Progenitor cell of endocrine pancreas (in vitro differentiated cells): ENCODE measurements around the gene SMOC2. TPM values are rescaled to one million over a fixed set of nuclear protein-coding genes. Genes with fewer than 3 reads are reported as not detected.
A peak's percentile ranks its signal among the peaks of the same experiment; 100 is the strongest.

Experiments
- DNase-seq: peaks from one replicate; pipeline ENCODE4 v3.0.0; 2021; ENCODE audit warnings: low spot score; ENCODE audit not compliant: unreplicated experiment
- H3K27ac Mint-ChIP-seq: 2 replicates; pipeline ENCODE4 v1.8.0; 2021; ENCODE audit warnings: mild to moderate bottlenecking, moderate library complexity, mixed read lengths
- H3K27me3 Mint-ChIP-seq: 2 replicates; pipeline ENCODE4 v1.8.0; 2021; ENCODE audit warnings: mixed read lengths
- H3K36me3 Mint-ChIP-seq: 2 replicates; pipeline ENCODE4 v1.8.0; 2022; ENCODE audit warnings: mixed read lengths; ENCODE audit not compliant: insufficient read depth
- H3K4me1 Mint-ChIP-seq: 2 replicates; pipeline ENCODE4 v1.8.0; 2021; ENCODE audit warnings: low read depth, mixed read lengths
- H3K4me3 Mint-ChIP-seq: 2 replicates; pipeline ENCODE4 v1.8.0; 2021; ENCODE audit warnings: low read depth, mild to moderate bottlenecking, moderate library complexity, mixed read lengths
- H3K9me3 Mint-ChIP-seq: 2 replicates; pipeline ENCODE4 v1.8.0; 2021; ENCODE audit warnings: low read depth, mixed read lengths
- total RNA-seq: library from RNA; stranded (reverse); gene quantifications from 2 replicates; pipeline ENCODE4 v1.2.1, GENCODE V29; 2021
- TF ChIP-seq, protein P1 (sequence below): fragments of 200-600 bp; sonication (generic); IDR thresholded peaks from one replicate; pipeline ENCODE4 v1.5.0; 2021; ENCODE audit warnings: antibody characterized with exemption, mild to moderate bottlenecking; ENCODE audit not compliant: unreplicated experiment

Gene SMOC2
- total RNA-seq, 1 donor from 2014 or later = 5.9 TPM

DNA sequence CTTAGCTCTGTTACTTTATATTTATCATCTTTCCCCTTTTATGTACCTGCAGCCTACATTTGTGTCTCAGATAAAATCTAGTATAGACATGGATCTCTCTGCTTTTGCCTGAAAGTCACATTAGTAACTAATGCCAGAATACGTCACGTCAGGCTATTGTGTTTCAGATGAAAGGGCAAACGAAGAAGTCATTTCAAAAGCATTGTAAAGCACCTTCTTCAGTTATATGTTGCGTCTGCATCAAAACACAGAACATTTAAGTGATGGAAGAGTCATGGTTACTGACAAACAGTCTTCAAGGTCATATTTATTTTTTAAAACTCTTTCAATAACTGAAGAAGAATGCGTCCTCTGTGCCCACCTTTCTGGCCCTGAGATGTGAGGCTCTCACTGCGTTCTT lies 119.1 kb downstream of the SMOC2 start:
- H3K36me3 Mint-ChIP-seq = no peaks in the 10 kb centered on the region
- no peak overlapping the region for H3K27ac Mint-ChIP-seq
- peaks cover 17% of the 10 kb centered on the region for H3K4me1 Mint-ChIP-seq
- DNase-seq = no peak
- TF ChIP-seq, protein P1, sequence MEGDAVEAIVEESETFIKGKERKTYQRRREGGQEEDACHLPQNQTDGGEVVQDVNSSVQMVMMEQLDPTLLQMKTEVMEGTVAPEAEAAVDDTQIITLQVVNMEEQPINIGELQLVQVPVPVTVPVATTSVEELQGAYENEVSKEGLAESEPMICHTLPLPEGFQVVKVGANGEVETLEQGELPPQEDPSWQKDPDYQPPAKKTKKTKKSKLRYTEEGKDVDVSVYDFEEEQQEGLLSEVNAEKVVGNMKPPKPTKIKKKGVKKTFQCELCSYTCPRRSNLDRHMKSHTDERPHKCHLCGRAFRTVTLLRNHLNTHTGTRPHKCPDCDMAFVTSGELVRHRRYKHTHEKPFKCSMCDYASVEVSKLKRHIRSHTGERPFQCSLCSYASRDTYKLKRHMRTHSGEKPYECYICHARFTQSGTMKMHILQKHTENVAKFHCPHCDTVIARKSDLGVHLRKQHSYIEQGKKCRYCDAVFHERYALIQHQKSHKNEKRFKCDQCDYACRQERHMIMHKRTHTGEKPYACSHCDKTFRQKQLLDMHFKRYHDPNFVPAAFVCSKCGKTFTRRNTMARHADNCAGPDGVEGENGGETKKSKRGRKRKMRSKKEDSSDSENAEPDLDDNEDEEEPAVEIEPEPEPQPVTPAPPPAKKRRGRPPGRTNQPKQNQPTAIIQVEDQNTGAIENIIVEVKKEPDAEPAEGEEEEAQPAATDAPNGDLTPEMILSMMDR = no peak
- H3K4me3 Mint-ChIP-seq = no peak overlapping the region
- no peaks in the 10 kb centered on the region for H3K9me3 Mint-ChIP-seq
- H3K27me3 Mint-ChIP-seq = peaks cover 14% of the 10 kb centered on the region

DNA sequence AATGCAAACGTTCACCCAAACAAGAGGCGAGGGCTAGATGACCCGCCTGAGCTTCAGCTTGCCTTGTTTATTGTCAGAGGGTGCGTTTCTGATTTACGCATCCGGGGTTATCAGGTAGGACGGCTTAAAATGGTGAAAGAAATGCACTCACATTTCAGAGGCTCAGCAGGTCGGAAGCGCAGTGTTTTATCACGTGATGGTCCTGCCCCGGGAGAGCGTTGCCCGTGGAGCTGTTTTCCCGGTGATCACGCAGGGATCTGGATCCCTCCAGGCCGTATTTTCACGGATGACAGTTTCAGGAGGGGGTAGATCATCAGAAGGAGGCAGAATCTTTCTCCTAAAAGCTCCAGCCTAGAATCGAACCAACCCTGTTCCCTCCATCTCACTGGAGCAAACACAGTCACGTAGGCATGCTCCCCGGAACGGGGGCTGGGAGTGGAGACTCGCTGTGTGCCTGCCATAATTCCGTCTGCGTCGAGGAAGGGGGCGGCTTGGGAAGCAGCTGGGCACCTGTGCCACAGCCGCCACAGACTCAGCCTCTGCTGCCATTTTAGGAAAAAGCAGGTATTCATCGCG lies 121.7 kb downstream of the SMOC2 start:
- Mint-ChIP-seq H3K27ac (no peak overlapping the region), H3K4me1 (peaks cover 17% of the 10 kb centered on the region), H3K36me3 (no peaks in the 10 kb centered on the region), H3K4me3 (no peak overlapping the region), H3K27me3 (peaks cover 14% of the 10 kb centered on the region), H3K9me3 (no peaks in the 10 kb centered on the region)
- no peak for DNase-seq
- TF ChIP-seq, protein P1 = no peak

DNA sequence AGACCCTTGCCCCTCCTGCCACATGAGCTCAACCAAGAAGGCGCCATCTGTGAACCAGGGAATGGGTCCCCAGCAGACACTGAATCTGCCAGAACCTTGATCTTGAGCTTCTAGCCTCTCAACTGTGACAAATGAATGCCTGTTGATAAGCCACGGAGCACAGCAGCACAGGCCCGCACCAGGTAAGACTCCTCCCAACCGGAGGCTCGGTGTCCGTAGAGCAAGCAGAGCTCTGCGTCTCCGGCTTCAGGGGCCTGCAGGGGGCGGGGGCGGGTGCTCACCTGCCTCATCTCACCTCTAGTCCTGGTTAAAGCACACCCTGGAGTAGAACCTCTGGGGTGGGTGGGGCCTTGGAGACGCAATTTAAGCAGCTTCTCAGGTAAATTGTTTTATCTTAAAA lies 122.7 kb downstream of the SMOC2 start:
- TF ChIP-seq, protein P1 = peak; percentile 23
- no peak for DNase-seq
- Mint-ChIP-seq H3K4me1 (peaks cover 18% of the 10 kb centered on the region), H3K27ac (no peak overlapping the region), H3K27me3 (peaks cover 17% of the 10 kb centered on the region), H3K36me3 (no peaks in the 10 kb centered on the region), H3K4me3 (no peak overlapping the region), H3K9me3 (no peaks in the 10 kb centered on the region)

DNA sequence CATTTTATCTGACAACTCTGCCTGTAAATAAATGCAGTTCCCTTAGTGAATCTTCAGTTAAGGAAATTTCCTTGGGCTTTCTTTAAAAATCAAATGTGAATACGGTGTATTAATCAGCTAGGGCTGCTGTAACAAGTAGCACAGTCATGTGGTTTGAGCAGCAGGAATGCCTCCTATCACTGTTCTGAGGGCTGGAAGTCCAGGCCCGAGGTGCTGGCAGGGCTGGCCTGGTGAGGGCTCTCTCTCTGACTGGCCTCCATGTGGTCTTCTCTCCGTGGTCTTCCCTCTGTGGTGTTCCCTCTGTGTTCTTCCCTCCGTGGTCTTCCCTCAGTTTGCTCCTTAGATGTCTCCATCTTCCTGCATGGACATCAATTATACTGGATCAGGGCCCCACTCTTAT lies 124.1 kb downstream of the SMOC2 start:
- Mint-ChIP-seq H3K4me3 (no peak overlapping the region), H3K27ac (no peak overlapping the region), H3K27me3 (peaks cover 21% of the 10 kb centered on the region), H3K4me1 (peaks cover 14% of the 10 kb centered on the region), H3K9me3 (peaks cover 2% of the 10 kb centered on the region), H3K36me3 (no peaks in the 10 kb centered on the region)
- TF ChIP-seq, protein P1 = no peak
- DNase-seq = no peak

DNA sequence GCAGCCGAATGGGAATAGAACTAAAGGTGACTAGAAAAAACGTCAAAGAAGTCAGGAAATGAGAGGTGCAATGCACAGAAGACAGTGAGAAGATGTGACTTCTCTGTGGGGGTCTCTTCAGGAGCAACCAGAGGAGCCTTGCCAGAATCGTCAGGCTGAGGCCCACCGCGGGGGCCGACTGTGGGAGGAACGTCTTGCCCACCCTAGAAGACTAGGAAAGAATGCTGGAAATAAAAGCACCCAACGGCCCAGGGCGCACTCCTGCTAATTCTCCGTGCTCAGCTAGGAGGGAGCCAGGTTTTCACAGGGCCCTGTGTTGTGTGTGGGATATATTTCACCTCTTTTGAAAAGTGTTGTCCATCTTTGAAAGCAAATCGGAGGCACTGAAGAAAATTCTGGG lies 129.2 kb downstream of the SMOC2 start:
- peak overlapping the region; percentile 6 for H3K27ac Mint-ChIP-seq
- peaks cover 2% of the 10 kb centered on the region for H3K9me3 Mint-ChIP-seq
- peaks cover 8% of the 10 kb centered on the region for H3K4me1 Mint-ChIP-seq
- no peak for DNase-seq
- H3K36me3 Mint-ChIP-seq = no peaks in the 10 kb centered on the region
- no peak overlapping the region for H3K4me3 Mint-ChIP-seq
- TF ChIP-seq, protein P1 = no peak
- peaks cover 16% of the 10 kb centered on the region for H3K27me3 Mint-ChIP-seq
